HL-60 (cell line): ENCODE measurements around the gene HDAC9.

Experiments used
- GABPA ChIP-seq: IDR thresholded peaks from 2 replicates; pipeline ENCODE4 v1.6.1; 2012; ENCODE audit warnings: low read depth
- POLR2AphosphoS5 ChIP-seq: IDR thresholded peaks from 2 replicates; pipeline ENCODE4 v1.6.1; 2012; ENCODE audit warnings: low read depth
- SPI1 ChIP-seq: IDR thresholded peaks from 2 replicates; pipeline ENCODE4 v1.6.1; 2012; ENCODE audit warnings: low read depth, mild to moderate bottlenecking, borderline replicate concordance
- TF ChIP-seq, protein P1 (sequence below): IDR thresholded peaks from 2 replicates; pipeline ENCODE4 v1.6.1; 2012; ENCODE audit warnings: low read depth; ENCODE audit not compliant: insufficient replicate concordance
- TF ChIP-seq, protein P2 (sequence below): IDR thresholded peaks from one replicate; pipeline ENCODE4 v1.5.1; 2011; ENCODE audit warnings: low read length, control low read depth, inconsistent platforms; ENCODE audit not compliant: insufficient read depth

DNA sequence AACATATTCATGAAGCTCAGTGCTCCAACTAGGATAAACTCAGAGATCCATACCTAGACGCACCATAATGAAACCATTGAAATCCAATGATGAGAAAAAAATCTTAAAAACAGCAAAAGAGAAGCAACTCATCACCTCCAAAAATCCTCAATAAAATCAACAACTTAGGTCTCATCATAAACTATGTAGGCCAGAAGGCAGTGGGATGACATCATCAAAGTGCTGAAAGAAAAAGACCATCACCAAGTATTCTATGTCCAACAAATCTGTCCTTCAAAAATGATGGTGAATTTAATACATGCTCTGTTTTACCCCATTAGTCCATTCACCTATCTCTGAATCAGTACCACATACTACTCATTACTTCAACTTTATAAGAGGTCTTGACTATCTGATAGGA, 304.4 kb downstream of the HDAC9 start:
- TF ChIP-seq, protein P1, sequence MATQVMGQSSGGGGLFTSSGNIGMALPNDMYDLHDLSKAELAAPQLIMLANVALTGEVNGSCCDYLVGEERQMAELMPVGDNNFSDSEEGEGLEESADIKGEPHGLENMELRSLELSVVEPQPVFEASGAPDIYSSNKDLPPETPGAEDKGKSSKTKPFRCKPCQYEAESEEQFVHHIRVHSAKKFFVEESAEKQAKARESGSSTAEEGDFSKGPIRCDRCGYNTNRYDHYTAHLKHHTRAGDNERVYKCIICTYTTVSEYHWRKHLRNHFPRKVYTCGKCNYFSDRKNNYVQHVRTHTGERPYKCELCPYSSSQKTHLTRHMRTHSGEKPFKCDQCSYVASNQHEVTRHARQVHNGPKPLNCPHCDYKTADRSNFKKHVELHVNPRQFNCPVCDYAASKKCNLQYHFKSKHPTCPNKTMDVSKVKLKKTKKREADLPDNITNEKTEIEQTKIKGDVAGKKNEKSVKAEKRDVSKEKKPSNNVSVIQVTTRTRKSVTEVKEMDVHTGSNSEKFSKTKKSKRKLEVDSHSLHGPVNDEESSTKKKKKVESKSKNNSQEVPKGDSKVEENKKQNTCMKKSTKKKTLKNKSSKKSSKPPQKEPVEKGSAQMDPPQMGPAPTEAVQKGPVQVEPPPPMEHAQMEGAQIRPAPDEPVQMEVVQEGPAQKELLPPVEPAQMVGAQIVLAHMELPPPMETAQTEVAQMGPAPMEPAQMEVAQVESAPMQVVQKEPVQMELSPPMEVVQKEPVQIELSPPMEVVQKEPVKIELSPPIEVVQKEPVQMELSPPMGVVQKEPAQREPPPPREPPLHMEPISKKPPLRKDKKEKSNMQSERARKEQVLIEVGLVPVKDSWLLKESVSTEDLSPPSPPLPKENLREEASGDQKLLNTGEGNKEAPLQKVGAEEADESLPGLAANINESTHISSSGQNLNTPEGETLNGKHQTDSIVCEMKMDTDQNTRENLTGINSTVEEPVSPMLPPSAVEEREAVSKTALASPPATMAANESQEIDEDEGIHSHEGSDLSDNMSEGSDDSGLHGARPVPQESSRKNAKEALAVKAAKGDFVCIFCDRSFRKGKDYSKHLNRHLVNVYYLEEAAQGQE: no peak
- TF ChIP-seq, protein P2, sequence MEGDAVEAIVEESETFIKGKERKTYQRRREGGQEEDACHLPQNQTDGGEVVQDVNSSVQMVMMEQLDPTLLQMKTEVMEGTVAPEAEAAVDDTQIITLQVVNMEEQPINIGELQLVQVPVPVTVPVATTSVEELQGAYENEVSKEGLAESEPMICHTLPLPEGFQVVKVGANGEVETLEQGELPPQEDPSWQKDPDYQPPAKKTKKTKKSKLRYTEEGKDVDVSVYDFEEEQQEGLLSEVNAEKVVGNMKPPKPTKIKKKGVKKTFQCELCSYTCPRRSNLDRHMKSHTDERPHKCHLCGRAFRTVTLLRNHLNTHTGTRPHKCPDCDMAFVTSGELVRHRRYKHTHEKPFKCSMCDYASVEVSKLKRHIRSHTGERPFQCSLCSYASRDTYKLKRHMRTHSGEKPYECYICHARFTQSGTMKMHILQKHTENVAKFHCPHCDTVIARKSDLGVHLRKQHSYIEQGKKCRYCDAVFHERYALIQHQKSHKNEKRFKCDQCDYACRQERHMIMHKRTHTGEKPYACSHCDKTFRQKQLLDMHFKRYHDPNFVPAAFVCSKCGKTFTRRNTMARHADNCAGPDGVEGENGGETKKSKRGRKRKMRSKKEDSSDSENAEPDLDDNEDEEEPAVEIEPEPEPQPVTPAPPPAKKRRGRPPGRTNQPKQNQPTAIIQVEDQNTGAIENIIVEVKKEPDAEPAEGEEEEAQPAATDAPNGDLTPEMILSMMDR: no peak
- no peak for TF ChIP-seq GABPA
- no peak for TF ChIP-seq POLR2AphosphoS5
- TF ChIP-seq SPI1: no peak
